WERI-Rb-1 (cell line): ENCODE results near the gene GPRIN3.

Experiments
- DNase-seq: peaks from one replicate; pipeline ENCODE4 v3.0.0-alpha.2; 2020
- H3K27ac ChIP-seq: fragments of 250-450 bp; sonication (Bioruptor Pico); 2 replicates; pipeline ENCODE4 v1.5.1; 2020; ENCODE audit warnings: mild to moderate bottlenecking, moderate library complexity
- H3K27me3 ChIP-seq: fragments of 250-450 bp; sonication (Bioruptor Pico); 2 replicates; pipeline ENCODE4 v1.5.1; 2021; ENCODE audit warnings: mild to moderate bottlenecking, low read depth, moderate library complexity; ENCODE audit not compliant: insufficient read depth, severe bottlenecking
- H3K36me3 ChIP-seq: fragments of 250-450 bp; sonication (Bioruptor Pico); 2 replicates; pipeline ENCODE4 v1.5.1; 2020; ENCODE audit warnings: mild to moderate bottlenecking, moderate library complexity
- H3K4me3 ChIP-seq: 2 replicates; pipeline ENCODE4 v1.5.1; 2011; ENCODE audit warnings: low read depth, mild to moderate bottlenecking, control low read depth, low read length
- H3K9me3 ChIP-seq: fragments of 250-450 bp; sonication (Bioruptor Pico); 2 replicates; pipeline ENCODE4 v1.5.1; 2021; ENCODE audit warnings: mild to moderate bottlenecking, moderate library complexity; ENCODE audit not compliant: severe bottlenecking
- TF ChIP-seq, protein P1 (sequence below): IDR thresholded peaks from 2 replicates; pipeline ENCODE4 v1.5.1; 2011; ENCODE audit warnings: low read depth, mild to moderate bottlenecking, control low read depth, inconsistent platforms, low read length

The GPRIN3 gene

DNA sequence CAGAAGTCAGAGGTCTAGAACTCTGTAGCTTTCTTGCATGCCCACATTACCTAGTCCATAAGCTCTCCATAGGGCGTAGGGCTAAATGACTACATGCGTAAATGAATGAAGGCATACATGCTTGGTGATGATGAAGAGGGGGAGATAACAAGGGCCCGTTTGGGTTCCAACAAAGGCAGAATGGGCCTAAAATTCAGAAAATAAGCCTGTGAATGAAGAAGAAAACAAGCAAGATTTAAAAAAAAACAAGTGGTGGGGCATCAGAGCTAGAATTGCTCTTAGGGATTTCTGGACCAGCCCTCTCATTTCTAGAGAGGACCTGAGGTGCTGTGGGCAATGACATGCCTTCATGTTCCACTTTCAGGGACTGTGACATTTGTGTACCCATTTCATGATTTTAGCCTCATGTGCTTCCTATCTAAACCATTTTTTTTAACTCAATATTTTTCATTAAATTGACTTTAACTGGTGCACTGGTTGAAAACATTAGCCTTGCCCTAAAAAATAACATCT, 12.1 kb downstream of the GPRIN3 start:
- Histone ChIP-seq H3K27ac (no peak overlapping the region), H3K36me3 (peaks cover 3% of the 10 kb centered on the region), H3K4me3 (no peak overlapping the region), H3K27me3 (no peaks in the 10 kb centered on the region), H3K9me3 (no peaks in the 10 kb centered on the region)
- TF ChIP-seq, protein P1, sequence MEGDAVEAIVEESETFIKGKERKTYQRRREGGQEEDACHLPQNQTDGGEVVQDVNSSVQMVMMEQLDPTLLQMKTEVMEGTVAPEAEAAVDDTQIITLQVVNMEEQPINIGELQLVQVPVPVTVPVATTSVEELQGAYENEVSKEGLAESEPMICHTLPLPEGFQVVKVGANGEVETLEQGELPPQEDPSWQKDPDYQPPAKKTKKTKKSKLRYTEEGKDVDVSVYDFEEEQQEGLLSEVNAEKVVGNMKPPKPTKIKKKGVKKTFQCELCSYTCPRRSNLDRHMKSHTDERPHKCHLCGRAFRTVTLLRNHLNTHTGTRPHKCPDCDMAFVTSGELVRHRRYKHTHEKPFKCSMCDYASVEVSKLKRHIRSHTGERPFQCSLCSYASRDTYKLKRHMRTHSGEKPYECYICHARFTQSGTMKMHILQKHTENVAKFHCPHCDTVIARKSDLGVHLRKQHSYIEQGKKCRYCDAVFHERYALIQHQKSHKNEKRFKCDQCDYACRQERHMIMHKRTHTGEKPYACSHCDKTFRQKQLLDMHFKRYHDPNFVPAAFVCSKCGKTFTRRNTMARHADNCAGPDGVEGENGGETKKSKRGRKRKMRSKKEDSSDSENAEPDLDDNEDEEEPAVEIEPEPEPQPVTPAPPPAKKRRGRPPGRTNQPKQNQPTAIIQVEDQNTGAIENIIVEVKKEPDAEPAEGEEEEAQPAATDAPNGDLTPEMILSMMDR, result no peak
- DNase-seq, result no peak

DNA sequence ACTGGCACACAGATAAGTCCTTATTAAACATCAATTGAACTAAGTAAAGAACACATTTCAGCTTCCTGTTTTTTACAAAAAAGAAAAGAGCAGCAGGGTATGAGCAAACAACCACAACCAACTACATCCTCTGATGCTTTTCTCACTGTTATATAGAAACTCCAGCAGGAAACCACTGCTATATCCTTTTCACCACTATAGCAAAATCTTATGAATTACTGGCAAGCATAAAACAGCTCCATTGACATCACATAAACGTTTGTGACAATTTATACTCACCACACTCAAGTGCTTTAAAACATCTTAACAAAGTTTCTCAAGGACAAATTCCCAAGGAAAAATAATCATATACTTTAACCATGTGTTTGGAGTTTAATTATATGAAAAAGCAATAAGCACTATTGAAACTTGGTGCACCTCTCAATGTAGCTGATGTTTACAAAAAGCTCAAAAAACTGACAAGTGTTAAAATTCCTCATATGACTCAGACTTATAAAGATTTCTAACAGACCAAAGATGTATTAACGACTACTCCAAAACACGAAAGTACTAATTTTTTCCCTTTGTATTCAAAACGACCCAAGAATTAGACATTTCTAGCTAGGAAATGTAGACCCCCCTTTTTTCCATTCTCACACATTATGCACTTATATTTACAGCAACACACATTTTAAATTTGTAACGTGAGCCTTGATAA, 12.9 kb downstream of the GPRIN3 start:
- H3K27me3 ChIP-seq, result no peaks in the 10 kb centered on the region
- TF ChIP-seq, protein P1, result no peak
- H3K4me3 ChIP-seq, result no peak overlapping the region
- DNase-seq, result no peak
- H3K36me3 ChIP-seq, result peaks cover 3% of the 10 kb centered on the region
- H3K9me3 ChIP-seq, result no peaks in the 10 kb centered on the region
- H3K27ac ChIP-seq, result no peak overlapping the region

DNA sequence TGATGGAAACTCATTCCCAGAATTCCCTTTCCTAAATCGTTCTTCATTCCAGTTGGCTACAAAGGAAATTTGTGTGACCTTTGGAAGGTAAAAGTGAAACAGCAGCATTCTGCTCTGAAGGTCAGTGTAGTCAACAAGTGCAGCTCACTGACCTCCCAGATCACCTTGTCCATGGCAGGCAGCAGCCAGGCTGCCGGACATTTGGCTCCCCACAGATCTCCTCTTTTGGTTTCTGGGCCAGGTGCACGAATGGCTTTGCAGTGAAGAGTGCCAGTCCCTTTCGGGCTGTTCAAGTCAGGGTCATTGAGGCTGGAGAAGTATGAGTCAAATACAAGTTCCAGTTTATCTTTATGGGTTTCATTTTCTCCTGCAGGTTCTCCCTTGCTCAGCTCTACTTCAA, 14.3 kb downstream of the GPRIN3 start:
- H3K27me3 ChIP-seq, result no peaks in the 10 kb centered on the region
- DNase-seq, result no peak
- H3K9me3 ChIP-seq, result no peaks in the 10 kb centered on the region
- H3K36me3 ChIP-seq, result peaks cover 3% of the 10 kb centered on the region
- TF ChIP-seq, protein P1, result no peak
- H3K27ac ChIP-seq, result no peak overlapping the region
- H3K4me3 ChIP-seq, result no peak overlapping the region

DNA sequence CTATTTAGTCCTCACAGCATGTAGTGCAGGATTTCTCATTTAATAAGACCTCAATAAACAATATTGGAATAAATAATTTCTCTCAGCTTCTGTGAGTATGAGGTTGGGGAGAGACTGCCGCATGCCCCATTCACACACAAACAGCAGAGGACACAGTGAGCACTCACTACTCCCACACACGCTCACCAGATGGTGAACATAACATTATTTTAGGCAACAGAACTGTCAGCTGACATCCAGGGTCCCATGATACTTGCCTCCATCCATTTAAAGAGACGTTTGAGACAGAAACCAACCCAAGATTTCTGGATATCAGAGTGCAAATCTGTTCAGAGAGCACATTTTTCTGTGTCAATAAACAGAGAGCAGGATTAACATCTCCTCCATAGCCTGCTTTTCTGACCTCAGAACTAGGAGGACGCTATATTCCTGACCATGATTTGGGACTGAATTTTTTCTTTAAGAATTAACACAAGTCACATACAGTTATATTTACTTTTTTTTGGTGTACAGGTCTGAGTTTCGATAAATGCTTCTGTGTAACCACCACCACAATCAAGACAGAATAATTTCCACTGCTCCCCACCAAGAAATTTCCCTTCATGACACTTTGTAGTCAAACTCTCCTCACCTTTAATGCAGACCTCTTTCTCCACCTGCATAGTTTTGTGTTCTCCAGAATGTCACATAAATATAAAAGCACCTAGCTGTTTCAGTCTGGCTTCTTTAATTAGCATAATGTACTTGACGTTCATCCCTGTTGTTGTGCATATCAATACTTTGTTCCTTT, 16.7 kb downstream of the GPRIN3 start:
- H3K36me3 ChIP-seq, result no peaks in the 10 kb centered on the region; the same call in 1 of the 2 replicates
- no peaks in the 10 kb centered on the region for H3K9me3 ChIP-seq
- H3K27me3 ChIP-seq, result no peaks in the 10 kb centered on the region
- no peak overlapping the region for H3K4me3 ChIP-seq
- TF ChIP-seq, protein P1, result 0 out of 2 replicates have a peak, but pooled peaks have one; percentile 9
- no peak overlapping the region for H3K27ac ChIP-seq
- peak; percentile 42 for DNase-seq

DNA sequence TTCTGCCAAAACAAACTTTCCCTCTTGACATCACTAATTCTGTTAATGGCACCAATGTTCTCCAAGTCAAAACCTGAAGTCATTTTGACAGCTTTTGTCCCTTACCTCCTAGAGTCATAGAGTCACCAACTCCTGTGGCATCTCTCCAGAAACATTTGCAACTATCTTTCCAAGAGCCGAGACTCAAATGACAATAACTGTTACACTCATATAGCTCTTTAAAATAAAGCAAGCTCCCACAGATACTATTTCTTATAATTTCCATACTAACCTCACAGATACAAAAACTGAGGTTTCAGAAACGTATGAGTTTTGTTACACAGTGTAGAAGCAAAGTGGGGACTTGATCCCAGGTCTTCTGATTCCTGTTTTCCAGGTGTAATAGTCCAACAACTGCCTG, 18.3 kb downstream of the GPRIN3 start:
- TF ChIP-seq, protein P1, result no peak
- no peaks in the 10 kb centered on the region for H3K27me3 ChIP-seq
- no peak for DNase-seq
- no peak overlapping the region for H3K4me3 ChIP-seq
- H3K27ac ChIP-seq, result no peak overlapping the region
- no peaks in the 10 kb centered on the region for H3K9me3 ChIP-seq
- H3K36me3 ChIP-seq, result no peaks in the 10 kb centered on the region; the same call in 1 of the 2 replicates
